Testis (tissue), 2 donors: ENCODE data around the gene TOP3B.

Experiments used
- CTCF ChIP-seq, 3 experiments: fragments of 450-650 bp in 2 of 3; fragments of 200-600 bp in 1 of 3; sonication (generic) in 1 of 3; IDR thresholded peaks; one replicate each; pipeline ENCODE4 v1.5.1; 2016 to 2019; ENCODE audit warnings: antibody characterized with exemption in 3 of 3, mild to moderate bottlenecking in 2 of 3, moderate library complexity in 1 of 3
- POLR2A ChIP-seq: fragments of 450-650 bp; IDR thresholded peaks from one replicate; pipeline ENCODE4 v1.6.1; 2017; ENCODE audit warnings: antibody characterized with exemption, mild to moderate bottlenecking, moderate library complexity

- TF ChIP-seq CTCF (IDR thresholded peaks at IDR 0.05) (no peak), POLR2A (no peak)
These were observed 31.1 kb upstream of the TOP3B start for GRCh38 chr22:22013559-22014284.
